Lung microvascular endothelial cell (primary cell): ENCODE measurements around the gene PNPLA2. TPM values are rescaled to one million over a fixed set of nuclear protein-coding genes. Genes with fewer than 3 reads are reported as not detected.
A peak's percentile ranks its signal among the peaks of the same experiment; 100 is the strongest.

Source experiments
- DNase-seq, 2 donors: peaks; one replicate each; pipeline versions ENCODE4 v3.0.0 to v3.0.0-alpha.2; 2010; ENCODE audit warnings: low read depth in 2 of 2
- total RNA-seq: library from RNA; depleted of rRNA; stranded (reverse); fragments of >200 nt; gene quantifications from 2 replicates; pipeline ENCODE4 v1.2.1, GENCODE V29; 2014

Gene PNPLA2, protein sequence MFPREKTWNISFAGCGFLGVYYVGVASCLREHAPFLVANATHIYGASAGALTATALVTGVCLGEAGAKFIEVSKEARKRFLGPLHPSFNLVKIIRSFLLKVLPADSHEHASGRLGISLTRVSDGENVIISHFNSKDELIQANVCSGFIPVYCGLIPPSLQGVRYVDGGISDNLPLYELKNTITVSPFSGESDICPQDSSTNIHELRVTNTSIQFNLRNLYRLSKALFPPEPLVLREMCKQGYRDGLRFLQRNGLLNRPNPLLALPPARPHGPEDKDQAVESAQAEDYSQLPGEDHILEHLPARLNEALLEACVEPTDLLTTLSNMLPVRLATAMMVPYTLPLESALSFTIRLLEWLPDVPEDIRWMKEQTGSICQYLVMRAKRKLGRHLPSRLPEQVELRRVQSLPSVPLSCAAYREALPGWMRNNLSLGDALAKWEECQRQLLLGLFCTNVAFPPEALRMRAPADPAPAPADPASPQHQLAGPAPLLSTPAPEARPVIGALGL
- 33.3 and 50.6 TPM in 2 replicates for total RNA-seq

DNA sequence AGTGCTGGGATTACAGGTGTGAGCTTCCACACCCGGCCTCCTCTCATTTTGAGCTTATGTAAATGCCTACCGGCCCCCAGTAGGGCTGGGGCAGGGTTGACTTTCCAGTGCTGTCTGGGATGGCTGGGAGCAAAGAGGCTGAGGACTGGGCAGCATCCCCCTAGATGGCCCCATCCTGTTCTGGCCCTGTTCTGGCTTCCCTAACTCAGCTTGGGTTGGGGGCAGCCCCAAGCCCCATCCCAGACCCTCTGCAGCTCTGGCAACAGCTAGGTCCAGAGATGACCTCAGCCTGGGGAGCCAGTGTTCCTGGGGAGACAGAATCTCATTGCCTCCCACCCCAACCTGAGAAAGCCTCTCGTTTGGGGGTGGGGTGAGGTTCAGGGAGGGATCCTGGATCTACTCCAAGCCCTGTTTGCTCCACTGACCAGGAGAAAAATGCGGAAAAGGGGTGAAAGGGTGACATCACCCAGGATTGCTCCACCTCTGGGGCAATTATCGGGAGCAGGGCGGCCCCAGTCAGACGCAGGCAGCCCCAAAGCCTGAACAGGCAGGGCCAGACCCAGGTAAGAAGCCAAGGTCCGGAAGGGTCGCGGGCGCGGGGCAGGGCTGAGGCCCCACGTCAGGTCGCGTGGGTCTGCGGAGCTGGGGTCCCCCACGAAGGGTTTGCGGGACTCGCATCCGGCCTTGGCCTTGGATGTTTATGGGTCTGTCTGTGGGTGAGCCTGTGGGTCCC, at the start of gene PNPLA2:
Gene PNPLA2, plus strand, starts transcription at position 519 of the 733 bp plus-strand sequence. CDS start 805 bp downstream, outside the sequence.
- no peak for DNase-seq

DNA sequence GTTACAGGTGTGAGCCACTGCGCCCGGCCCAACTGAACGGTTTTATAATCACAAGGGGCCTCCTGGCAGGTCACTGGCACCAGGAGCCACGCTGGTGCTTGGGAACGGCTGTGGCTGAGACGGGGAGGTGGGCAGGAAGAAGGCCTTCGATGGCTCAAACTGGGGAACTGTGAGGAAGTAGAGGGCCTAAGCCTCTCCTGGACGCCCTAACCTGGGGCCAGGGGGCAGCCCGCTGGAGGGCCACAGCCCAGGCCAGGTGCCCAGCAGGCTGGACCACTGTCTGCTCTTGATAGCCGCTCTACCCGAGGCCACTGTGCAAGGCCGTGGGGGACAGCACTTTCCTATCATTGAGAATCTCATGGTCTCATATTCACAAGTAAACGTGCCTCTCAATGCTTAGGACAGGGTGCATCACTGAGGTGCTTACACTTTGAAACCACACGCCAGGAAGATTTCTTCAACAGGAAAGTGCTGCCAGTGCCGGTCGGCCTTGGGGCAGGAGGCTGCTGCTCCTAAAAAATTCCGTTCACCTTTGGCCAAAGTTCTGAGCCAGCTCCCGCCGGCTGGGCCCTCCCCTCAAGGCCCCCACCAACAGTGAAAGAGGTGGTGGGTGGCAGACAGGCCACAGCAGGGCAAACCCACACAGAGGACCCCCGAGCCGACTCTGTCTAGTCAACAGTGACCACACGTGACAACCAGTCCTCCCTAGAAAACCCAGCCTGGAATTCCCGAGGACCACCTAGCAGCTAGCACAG, 48.6 kb upstream of the PNPLA2 start:
- DNase-seq: no peak

- DNase-seq: no peak
These were observed 47.8 kb upstream of the PNPLA2 start for GRCh38 chr11:770642-771616.

- DNase-seq: no peak
These were observed 47.0 kb upstream of the PNPLA2 start for GRCh38 chr11:771617-772204.

DNA sequence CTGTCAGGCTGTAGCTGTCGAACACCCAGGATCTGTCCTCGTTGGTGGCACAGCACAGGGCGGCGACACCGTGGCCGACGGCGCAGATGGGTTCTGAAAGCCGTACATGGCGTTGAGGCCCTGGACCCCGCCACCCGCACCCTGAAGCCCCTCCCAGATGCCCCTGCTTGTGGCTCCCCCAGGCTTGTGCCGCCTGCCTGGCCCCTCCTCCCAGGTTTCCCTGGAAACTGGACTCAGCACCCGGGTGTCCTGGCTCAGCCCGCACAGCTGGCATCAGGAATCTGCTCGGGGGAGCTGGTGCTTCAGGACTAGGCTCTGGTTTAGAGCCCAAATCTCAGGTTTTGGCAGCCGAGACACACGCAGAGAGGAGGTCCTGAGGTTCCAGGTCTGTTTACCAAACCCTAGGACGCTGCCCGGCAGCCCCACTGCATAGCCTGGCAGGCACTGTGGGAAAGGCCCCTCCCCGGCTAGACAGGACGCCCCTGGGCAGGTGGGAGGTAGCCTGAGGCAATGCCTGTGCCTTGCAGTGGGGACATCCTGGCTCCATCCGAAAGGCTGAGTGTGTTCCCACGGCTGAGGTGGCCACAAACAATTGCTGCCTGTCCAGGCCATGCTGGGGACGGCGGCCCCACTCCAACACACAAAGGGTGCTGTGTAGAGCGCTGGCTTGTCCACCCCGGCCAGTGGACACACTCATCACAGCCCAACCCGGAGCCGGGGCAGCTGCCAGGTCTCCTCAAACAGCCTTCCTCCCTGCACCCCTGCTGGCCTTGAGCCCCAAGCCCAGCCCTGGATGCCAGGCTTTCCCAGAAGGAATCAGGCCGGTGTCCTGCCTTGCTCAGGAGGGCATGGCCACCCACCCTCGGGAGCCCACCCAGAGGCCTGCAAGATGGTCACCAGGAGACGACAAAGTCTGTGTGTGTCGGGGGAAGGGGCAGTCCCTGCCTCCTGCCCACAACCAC, 46.0 kb upstream of the PNPLA2 start:
- DNase-seq: no peak

DNA sequence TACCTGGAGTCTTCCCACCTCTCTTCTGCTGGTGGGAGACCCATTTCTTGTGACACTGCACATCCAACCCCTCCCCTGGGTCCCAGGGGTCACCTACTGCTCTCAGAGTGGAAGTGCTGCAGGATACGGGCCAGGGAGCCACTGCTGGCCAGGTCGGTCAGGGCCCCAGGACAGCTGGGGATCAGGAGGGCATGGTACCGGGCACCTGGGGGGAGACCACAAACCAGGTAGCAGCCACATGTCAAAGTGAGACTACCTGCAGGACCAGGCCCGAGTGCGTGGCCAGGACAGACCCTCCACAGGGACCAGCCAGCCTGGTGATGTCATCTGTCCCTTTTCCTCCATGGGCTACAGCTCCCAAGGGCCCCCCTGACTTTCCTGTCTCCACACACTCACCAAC, 45.3 kb upstream of the PNPLA2 start:
- DNase-seq: no peak

DNA sequence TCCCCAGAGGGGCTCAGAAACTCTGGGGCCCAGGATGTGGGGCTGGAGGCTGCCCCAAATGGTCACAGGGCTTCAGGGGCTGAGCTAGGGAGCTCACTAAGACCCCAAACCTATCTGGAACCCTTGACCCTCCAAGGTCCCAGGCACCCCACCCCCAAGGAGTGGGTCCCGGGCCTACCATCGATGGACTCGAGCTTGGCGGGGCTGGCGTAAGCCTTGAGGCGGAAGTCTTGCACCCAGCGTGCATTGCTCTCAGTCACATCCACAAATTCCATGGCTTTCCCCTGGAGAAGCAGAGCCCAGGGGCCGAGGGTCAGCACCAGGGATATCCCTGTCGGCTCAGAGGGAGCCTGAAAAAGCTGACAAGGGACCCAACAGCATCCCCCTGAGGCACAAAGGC, 44.9 kb upstream of the PNPLA2 start:
- no peak for DNase-seq

DNA sequence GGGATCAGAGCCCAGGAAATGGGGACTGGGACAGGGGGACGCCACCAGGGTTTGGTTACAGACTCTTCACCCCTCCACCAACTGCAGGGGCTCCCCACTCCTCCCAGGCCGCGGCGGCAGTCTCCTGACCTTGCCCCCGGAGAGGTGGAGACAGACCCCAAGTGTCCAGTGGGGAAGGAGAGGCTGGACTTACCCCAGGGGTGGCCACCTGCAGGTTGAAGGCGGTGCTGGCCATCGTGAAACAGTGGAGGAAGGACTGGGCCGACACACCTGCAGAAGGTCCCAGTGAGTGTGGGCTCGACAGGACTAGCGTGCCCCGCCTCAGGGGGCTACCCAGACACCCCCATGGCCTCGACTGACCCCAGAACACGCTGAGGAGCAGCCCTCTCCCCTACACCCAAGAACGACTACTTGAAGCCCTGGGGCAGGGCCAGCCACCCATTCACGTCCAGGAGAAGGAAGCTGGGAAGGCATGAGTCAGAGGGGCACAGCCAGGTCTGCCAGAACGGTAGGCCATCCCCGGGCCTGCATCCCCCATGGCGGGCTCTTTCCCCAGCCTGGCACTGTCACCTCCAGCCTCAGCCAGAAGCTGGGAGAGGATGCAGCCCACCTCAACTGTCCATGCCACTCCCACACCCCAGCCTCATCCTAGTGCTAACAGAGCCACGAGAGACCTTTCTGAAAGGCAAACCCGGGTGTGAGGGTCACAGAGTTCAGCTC, 43.7 kb upstream of the PNPLA2 start:
- DNase-seq: peak in 1 of 2 donors; percentile 65

DNA sequence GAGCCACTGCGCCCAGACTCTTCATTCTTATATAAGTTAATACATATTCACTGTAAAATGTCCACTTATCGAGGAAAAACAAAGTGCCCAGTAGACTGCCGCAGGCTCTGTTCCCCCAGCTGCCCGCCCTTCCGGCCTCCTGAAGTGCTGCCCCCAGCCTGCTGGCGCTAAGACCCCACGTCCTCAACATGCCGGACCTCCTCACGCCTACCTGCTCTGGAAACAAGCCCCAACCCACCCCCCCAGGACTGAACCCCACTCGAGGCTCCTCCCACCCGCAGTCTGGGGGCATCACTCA, 42.5 kb upstream of the PNPLA2 start:
- no peak for DNase-seq

DNA sequence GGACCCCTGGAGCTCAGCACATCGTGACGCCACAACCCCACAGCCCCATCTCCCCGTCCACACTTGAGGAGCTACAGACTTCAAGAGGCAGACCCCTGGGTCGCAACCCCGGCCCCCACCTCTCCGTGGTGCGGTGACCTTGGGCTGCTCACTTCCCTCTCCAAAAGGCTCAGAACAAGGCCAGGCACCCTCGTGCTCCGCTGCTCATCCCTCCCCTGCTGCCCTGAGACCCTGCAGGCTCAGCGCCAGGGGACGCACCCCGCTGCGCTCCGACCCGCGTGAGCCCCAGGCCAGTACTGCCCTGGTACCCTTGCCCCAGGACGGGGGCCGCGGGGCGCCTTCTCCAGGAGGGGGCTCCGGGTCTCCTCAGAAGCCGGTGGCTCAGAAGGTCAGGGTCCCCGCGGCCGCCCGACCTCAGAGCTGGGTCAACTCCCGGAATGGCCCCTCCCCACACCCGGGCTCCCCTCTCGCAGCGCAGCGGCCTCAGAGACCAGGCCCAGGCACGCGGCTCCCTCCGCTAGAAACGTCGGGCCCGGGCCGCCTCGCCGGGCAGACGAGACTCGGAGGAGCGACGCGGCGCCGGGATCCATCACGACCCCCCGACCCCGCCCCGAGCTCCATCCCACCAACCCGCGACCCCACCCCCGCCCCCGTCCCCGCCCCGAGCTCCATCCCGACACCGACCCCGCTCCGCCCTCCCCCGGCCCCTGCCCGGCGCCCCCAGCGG, 42.0 kb upstream of the PNPLA2 start:
- DNase-seq: peak; percentile 40 to 50

DNA sequence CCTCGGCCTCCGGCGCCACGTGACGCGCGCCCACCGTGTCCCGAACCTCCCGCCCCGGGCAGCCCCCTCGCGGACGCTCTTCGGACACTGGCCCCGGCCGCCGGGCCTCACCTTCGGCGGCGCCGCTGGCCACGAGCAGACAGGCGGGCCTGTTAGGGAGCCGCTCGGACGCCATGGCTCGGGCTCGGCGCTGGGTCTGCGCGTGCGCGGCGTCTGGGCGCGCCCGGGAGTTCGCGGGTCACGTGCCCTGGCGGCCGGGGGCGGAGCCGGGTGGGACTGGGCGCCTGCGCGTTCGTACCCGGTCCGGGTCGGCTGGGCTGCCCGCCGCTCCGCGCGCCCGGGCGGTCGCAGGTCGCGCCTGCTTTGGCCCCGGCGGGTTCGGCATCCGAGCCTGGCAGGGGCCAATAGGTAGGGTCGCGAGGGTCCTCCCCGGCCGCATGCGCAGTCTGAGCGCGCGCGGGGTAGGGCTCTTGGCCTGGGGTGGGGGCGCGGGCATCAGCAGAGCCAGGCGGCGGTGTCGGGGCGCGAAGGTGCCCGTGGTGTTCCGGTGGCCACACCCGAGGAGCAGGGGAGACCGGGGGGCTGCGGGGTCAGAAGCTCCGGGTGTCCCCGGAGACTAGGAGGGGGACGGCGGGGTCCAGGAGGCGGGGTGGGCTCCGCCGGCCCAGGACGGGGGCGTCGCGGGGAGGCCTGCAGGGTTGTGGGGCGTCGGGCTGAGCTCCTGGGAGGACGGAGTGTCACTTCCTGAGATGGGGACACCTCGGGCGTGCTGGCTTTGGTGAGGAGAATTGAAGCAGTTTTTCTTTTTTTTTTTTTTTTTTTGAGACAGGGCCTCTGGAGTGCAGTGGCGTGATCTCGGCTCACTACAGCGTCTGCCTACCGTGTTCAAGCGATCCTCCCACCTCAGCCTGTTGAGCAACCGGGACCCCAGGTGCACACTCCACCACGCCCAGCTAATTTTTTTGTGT, 41.1 kb upstream of the PNPLA2 start, which contains the start of gene GATD1:
Gene GATD1, minus strand, starts transcription at position 200 of the 968 bp plus-strand sequence. Its CDS starts 25 bp downstream, at position 175.
- DNase-seq: peak; percentile 87 to 92

DNA sequence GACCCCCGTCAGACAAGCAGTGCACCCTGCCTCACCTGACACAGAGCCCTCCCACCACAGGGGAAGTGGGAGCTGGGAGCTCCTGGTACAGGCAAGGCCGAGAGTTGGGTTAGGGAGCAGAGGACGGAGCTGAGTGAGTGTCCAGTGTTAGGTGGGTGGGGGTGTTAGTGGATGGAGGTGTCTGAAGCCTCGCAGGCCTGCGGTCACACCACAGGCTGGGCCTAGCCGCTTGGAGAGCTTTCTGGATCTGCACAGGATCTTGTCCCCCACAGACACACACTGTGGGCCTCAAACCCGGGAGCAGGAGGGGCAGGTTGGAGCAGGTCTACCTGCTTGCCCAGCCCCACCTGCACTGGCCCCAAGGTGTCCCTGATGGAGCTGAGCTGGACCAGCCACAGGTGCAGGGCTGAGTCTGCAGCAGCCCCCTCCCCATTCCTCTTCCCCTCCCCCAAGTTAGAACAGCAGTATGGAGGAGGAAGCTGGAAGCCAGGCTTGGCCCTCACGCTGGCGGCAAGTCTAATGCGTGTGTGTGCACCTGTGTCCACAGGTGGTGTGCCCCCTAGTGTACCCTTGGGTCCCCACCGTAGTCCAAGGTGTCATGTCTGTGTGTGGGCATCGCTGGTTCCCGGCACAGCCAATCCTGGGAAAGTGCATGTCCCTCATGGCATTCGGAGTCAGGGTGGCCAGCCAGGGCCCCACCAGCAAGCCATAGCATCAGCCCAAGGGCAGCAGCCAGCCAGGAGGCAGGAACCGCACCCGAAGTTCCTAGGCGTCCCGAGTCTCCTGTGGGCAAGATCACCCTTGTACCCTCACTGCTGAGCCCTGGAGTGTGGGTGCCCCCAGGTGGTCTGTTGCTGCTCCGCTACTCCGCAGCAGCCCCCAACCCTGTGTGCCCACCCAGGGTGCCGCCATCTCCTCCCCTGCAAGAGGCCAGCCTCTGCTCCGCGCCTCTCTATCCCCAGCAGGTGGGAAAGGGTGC, 39.4 kb upstream of the PNPLA2 start:
- DNase-seq: no peak

DNA sequence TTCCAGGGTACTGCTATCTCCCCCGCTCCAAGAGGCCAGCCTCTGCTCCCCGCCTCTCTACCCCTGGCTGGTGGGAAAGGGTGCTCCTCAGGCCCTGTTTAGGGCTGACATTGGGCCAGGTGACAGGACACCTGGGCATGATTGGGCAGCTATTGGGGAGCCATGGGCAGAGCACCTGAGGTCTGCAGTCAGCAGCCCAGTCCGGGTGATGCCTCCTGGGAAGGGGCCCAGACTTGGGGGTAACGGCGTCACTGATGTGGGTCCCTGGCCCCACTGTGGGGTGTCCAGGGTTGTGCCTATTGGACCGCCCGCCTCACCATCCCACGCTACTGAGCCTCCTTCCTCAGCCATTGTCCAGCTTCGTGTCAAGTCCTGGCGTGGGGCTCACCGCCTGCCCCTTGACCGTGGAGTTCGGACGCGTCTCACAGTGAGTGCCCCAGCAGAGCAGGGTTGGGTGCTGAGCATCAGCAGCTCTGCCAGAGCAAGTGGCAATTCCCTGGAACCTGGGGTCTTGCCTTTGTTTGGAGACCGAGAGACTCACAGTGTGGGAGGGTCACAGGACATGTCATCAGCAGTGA, 38.7 kb upstream of the PNPLA2 start:
- DNase-seq: no peak

GRCh38 chr11:782264-783174, 36.2 kb upstream of the PNPLA2 start:
- DNase-seq: no peak
